ENCODE results near the gene KIF26A.

DNA sequence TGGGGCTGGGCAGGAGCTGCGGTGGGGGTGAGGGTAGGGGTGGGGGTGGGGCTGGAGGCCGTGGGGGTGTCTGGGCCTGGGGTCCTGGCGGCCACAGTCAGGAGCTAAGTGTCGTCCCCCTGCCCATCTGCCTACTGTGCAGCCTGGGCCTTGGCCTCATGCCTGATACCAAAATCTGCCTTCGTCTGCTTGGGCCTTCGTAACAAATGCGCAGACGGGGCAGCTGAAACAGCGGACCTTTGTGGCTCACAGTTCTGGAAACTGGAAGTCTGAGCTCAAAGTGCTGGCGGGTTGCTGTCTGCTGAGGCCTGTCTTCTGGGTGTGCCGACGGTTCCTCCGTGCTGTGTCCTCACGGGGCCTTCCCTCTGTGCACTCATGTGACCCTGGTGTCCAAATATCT is 61.7 kb downstream of the KIF26A start:
- TF ChIP-seq, protein P1, sequence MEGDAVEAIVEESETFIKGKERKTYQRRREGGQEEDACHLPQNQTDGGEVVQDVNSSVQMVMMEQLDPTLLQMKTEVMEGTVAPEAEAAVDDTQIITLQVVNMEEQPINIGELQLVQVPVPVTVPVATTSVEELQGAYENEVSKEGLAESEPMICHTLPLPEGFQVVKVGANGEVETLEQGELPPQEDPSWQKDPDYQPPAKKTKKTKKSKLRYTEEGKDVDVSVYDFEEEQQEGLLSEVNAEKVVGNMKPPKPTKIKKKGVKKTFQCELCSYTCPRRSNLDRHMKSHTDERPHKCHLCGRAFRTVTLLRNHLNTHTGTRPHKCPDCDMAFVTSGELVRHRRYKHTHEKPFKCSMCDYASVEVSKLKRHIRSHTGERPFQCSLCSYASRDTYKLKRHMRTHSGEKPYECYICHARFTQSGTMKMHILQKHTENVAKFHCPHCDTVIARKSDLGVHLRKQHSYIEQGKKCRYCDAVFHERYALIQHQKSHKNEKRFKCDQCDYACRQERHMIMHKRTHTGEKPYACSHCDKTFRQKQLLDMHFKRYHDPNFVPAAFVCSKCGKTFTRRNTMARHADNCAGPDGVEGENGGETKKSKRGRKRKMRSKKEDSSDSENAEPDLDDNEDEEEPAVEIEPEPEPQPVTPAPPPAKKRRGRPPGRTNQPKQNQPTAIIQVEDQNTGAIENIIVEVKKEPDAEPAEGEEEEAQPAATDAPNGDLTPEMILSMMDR (IDR thresholded peaks at IDR 0.05) = no peak
- TF ChIP-seq POLR2A (IDR thresholded peaks at IDR 0.05; ENCODE audit: low read depth) (no peak), POLR2AphosphoS5 (IDR thresholded peaks at IDR 0.05) (no peak)

Data from esophagus muscularis mucosa (tissue), 3 donors.